Prostate gland (tissue), 2 donors: ENCODE results near the gene ACTN4. TPM values are rescaled to one million over a fixed set of nuclear protein-coding genes. Genes with fewer than 3 reads are reported as not detected.

Experiments used
- DNase-seq: peaks from one replicate; pipeline ENCODE4 v3.0.0-alpha.2; 2019; ENCODE audit warnings: low spot score
- H3K27ac ChIP-seq, 2 donors: fragments of 200-600 bp; sonication (generic); 2 replicates each; pipeline ENCODE4 v1.5.1; 2017 to 2019
- H3K27me3 ChIP-seq: fragments of 200-600 bp; sonication (generic); replicated peaks from 2 replicates; pipeline ENCODE4 v1.5.1; 2019; ENCODE audit not compliant: insufficient read depth
- H3K36me3 ChIP-seq, 2 donors: fragments of 200-600 bp; sonication (generic); 1 replicate in 1 of 2; 2 replicates in 1 of 2; pipeline versions ENCODE4 v1.5.1 to v1.8.1; 2017 to 2019
- H3K4me1 ChIP-seq: fragments of 200-600 bp; sonication (generic); replicated peaks from 2 replicates; pipeline ENCODE4 v1.5.1; 2019
- H3K4me3 ChIP-seq, 2 donors: fragments of 200-600 bp; sonication (generic); 2 replicates each; pipeline ENCODE4 v1.5.1; 2017 to 2019
- H3K9me3 ChIP-seq: fragments of 200-600 bp; sonication (generic); 2 replicates; pipeline ENCODE4 v1.5.1; 2017
- CTCF ChIP-seq, 4 experiments: fragments of 200-600 bp in 2 of 4; fragments of 450-650 bp in 2 of 4; sonication (generic) in 2 of 4; IDR thresholded peaks; 1 replicate in 3 of 4; 2 replicates in 1 of 4; pipeline ENCODE4 v1.5.1; 2016 to 2019; ENCODE audit warnings: antibody characterized with exemption in 4 of 4, mild to moderate bottlenecking in 2 of 4, moderate library complexity in 2 of 4
- POLR2A ChIP-seq: fragments of 450-650 bp; IDR thresholded peaks from one replicate; pipeline ENCODE4 v1.6.1; 2016; ENCODE audit warnings: antibody characterized with exemption, mild to moderate bottlenecking
- POLR2AphosphoS5 ChIP-seq: sonication (generic); formaldehyde crosslinking; IDR thresholded peaks from one replicate; pipeline ENCODE4 v1.6.1; 2017; ENCODE audit warnings: antibody characterized with exemption
- WGBS: methylation state at CpG from one replicate; pipeline ENCODE4 v1.1.5; 2018; 5-methylcytosine and 5-hydroxymethylcytosine counted together
- intact Hi-C: fragments of 100-400 bp; cut with DNase I; formaldehyde crosslinking; loops from one replicate; pipeline ENCODE4 v1.14.2; 2022
- total RNA-seq, 2 donors: library from RNA; depleted of rRNA; stranded (reverse); fragments of >200 nt; gene quantifications; one replicate each; pipeline ENCODE4 v1.1.0, GENCODE V29; 2016

Gene ACTN4
- total RNA-seq, 2 donors from 2014 or later = 312 to 330 TPM

- Histone ChIP-seq H3K4me1 (no peaks in the 10 kb centered on the region), H3K27ac (no peak overlapping the region), H3K27me3 (no peaks in the 10 kb centered on the region), H3K4me3 (no peak overlapping the region), H3K9me3 (no peaks in the 10 kb centered on the region), H3K36me3 (no peaks in the 10 kb centered on the region)
- intact Hi-C loops = loop anchor here (10.0 kb wide), 1 partner anchor 197 kb away; the partner anchor contains the start of genes MRPS12 and SARS2
- TF ChIP-seq POLR2AphosphoS5 = no peak
- no peak for TF ChIP-seq POLR2A
- TF ChIP-seq CTCF (IDR thresholded peaks at IDR 0.05) = no peak
- DNase-seq = no peak
- 56% methylated on average over 22 of the region's 22 CpGs for WGBS
Measured at GRCh38 chr19:38737281-38737865, 89.9 kb downstream of the ACTN4 start.

DNA sequence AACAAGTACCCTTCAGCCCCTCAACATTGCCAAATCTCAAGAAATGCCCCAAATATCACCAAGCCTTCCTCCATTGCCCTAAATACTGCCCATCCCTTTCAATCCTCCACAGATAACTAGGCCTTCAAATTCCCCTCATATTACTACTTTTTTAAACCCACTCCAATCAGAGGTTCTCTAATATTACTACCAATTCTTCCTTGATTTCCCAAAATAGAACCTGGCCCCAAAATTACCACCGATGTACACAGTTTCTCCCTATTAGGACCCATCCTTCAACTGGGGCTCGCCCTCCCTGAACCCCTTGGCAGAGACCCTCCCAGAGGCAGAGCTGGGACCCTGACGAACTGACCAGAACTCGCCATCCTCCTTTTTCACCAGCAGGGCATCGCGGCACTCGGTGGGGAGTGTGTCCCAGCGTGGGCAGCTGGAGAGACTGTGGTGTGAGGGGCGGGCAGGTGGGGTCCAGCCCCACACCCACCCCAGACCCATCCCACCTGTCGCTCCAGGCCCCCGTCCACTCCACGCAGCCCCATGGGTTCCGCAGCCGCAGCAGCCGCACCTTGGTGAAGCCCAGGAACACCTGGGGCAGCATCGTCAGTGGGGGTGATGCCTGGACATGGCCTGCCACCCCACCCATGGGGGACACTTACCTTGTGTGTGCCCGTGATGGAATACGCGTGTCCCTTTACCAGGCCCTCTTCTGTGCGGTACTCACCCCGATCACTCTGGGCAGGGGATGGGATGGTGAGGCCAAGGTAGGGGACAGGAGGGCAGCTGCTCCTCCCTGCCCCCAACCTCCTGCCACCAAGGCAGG is 90.7 kb downstream of the ACTN4 start:
- TF ChIP-seq CTCF (IDR thresholded peaks at IDR 0.05) = no peak
- no peak for TF ChIP-seq POLR2A
- no peaks in the 10 kb centered on the region for H3K4me1 ChIP-seq
- H3K36me3 ChIP-seq = no peaks in the 10 kb centered on the region
- no peaks in the 10 kb centered on the region for H3K9me3 ChIP-seq
- 96% methylated on average over 21 of the region's 21 CpGs for whole genome bisulfite sequencing
- intact Hi-C loops = loop anchor here (10.0 kb wide), 1 partner anchor 197 kb away; the partner anchor contains the start of genes MRPS12 and SARS2
- no peak overlapping the region for H3K4me3 ChIP-seq
- H3K27ac ChIP-seq = no peak overlapping the region
- H3K27me3 ChIP-seq = no peaks in the 10 kb centered on the region
- DNase-seq = no peak

DNA sequence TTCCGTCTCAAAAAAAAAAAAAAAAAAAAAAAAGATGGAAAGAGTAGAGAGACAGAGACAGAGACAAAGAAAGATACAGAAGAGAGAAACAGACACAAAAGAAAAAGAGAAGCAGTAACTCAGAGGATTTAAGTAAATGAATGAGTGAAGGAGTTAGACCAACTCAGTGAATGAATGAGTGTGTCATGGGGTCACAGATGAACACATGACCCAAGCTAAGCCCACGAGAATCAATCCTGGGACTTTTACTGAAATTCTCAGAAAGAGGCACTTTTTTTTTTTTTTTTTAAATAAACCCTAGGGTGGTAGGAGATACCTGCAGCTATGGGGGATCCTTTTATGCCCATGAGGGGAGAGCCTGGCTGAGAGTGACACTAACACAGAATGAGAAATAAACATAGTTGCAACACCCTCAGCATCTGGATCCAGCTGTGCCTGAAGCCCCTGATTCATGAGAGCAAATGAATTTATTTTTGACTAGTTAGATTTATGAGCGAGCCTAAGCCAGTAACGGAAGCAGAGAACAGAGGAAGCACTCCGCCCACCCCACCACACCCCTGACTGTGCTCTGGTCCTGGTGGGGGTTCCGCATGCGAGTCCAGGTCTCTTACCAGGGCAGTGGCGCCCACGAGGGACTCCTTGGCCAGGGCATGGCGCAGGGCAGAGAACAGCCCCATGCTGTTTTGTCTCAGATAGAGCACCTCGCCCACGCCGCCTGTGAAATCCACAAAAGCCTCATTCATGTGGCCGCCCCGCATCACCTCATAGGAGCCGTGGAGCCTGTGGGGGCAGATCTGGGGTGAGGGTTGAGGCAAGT is 92.2 kb downstream of the ACTN4 start:
- TF ChIP-seq CTCF (IDR thresholded peaks at IDR 0.05) (no peak), POLR2A (no peak), POLR2AphosphoS5 (no peak)
- intact Hi-C loops = loop anchor here (10.0 kb wide), 1 partner anchor 195 kb away; the partner anchor contains the start of genes MRPS12 and SARS2
- 80% methylated on average over 15 of the region's 16 CpGs for WGBS

DNA sequence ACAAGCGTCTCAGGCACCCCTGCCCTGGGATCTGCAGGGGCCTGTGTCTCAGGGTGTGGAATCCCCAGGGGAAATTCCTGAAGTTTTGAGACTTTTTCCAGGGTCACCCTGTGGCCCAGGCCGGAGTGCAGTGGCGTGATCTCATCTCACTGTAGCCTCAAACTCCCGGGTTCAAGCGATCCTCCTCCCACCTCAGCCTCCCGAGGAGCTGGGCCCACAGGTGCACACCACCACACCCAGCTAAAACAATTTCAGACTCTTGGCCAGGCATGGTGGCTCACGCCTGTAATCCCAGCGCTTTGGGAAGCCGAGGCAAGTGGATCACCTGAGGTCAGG is 92.8 kb downstream of the ACTN4 start:
- Histone ChIP-seq H3K4me1 (no peaks in the 10 kb centered on the region), H3K27ac (no peak overlapping the region), H3K4me3 (no peak overlapping the region), H3K27me3 (no peaks in the 10 kb centered on the region), H3K9me3 (no peaks in the 10 kb centered on the region), H3K36me3 (no peaks in the 10 kb centered on the region)
- WGBS = 93% methylated on average over 9 of the region's 9 CpGs
- DNase-seq = no peak
- TF ChIP-seq POLR2AphosphoS5 = no peak
- no peak for TF ChIP-seq POLR2A
- no peak for TF ChIP-seq CTCF (IDR thresholded peaks at IDR 0.05)
- intact Hi-C loops = no loop called here

More for the DNA sequence above, 92.2 kb downstream of the ACTN4 start:
- H3K4me1 ChIP-seq = no peaks in the 10 kb centered on the region
- no peaks in the 10 kb centered on the region for H3K27me3 ChIP-seq
- no peaks in the 10 kb centered on the region for H3K36me3 ChIP-seq
- H3K9me3 ChIP-seq = no peaks in the 10 kb centered on the region
- H3K27ac ChIP-seq = no peak overlapping the region
- H3K4me3 ChIP-seq = no peak overlapping the region
- DNase-seq = no peak
